GM12864 (cell line): ENCODE data around the gene RPL7L1.

Experiments used
- DNase-seq: peaks from one replicate; pipeline ENCODE4 v3.0.0-alpha.2; 2011; ENCODE audit warnings: low read depth
- H3K4me3 ChIP-seq: 2 replicates; pipeline ENCODE4 v1.5.1; 2011; ENCODE audit warnings: mild to moderate bottlenecking, low read depth, low read length, control low read depth
- TF ChIP-seq, protein P1 (sequence below): IDR thresholded peaks from 2 replicates; pipeline ENCODE4 v1.5.1; 2011; ENCODE audit warnings: low read depth, mild to moderate bottlenecking, moderate library complexity, low read length, control low read depth, inconsistent platforms; ENCODE audit errors: missing control alignments

The RPL7L1 gene

DNA sequence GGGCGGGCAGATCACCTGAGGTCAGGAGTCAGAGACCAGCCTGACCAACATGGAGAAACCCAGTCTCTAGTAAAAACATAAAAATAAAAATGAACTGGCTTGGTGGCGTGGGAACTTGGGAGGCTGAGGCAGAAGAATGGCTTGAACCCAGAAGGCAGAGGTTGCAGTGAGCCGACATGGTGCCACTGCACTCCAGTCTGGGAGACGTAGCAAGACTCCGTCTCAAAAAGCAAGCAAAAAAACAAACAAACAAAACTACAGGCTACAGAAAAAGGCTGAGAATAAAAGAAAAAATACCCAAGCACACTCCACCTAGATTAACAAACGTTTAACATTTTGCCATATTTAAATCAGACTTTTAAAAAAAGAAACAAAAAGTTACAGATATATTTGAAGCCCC lies 42.4 kb downstream of the RPL7L1 start:
- TF ChIP-seq, protein P1, sequence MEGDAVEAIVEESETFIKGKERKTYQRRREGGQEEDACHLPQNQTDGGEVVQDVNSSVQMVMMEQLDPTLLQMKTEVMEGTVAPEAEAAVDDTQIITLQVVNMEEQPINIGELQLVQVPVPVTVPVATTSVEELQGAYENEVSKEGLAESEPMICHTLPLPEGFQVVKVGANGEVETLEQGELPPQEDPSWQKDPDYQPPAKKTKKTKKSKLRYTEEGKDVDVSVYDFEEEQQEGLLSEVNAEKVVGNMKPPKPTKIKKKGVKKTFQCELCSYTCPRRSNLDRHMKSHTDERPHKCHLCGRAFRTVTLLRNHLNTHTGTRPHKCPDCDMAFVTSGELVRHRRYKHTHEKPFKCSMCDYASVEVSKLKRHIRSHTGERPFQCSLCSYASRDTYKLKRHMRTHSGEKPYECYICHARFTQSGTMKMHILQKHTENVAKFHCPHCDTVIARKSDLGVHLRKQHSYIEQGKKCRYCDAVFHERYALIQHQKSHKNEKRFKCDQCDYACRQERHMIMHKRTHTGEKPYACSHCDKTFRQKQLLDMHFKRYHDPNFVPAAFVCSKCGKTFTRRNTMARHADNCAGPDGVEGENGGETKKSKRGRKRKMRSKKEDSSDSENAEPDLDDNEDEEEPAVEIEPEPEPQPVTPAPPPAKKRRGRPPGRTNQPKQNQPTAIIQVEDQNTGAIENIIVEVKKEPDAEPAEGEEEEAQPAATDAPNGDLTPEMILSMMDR: no peak
- H3K4me3 ChIP-seq: no peak overlapping the region

DNA sequence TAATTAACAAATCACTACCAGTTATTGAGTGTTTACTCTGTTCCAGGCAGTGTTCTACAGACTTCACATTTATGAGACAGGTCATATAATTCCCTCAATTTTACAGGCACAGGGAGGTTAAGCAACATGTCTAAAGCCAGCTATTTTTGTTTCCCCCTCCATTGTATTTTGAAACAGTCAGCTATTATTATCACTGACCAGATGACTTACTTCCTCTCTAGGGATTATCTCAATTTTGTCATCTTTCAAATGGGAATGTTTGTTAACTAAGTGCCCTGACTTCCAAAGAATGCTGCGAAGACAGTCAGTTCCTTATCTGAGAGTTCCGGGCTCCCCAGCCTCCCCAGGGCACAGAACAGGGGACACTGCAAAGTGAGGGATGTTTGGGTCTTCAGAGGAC lies 44.2 kb downstream of the RPL7L1 start:
- DNase-seq: no peak
- H3K4me3 ChIP-seq: no peak overlapping the region
- TF ChIP-seq, protein P1: no peak

More for the DNA sequence above, 42.4 kb downstream of the RPL7L1 start:
- no peak for DNase-seq

DNA sequence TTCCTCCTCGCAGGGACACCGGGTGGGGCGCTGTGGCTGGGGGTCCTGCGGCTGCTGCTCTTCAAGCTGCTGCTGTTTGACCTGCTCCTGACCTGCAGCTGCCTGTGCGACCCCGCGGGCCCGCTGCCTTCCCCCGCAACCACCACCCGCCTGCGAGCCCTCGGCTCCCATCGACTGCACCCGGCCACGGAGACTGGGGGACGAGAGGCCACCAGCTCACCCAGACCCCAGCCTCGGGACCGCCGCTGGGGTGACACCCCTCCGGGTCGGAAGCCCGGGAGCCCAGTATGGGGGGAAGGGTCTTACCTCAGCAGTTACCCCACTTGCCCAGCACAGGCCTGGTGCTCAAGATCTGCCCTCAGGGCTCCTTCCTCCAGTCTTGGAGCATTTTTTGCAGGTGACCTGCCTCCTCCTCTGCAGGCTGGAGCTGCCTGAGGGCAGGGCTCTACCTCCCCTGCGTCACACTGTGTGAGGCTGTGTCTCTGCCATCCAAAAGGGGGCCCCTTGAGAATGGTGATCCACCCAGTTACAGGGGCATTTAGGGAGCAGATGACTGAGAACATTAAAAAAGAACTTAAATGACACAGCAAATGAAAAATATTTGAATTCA lies 45.9 kb downstream of the RPL7L1 start:
- TF ChIP-seq, protein P1: no peak
- no peak for DNase-seq
- no peak overlapping the region for H3K4me3 ChIP-seq

DNA sequence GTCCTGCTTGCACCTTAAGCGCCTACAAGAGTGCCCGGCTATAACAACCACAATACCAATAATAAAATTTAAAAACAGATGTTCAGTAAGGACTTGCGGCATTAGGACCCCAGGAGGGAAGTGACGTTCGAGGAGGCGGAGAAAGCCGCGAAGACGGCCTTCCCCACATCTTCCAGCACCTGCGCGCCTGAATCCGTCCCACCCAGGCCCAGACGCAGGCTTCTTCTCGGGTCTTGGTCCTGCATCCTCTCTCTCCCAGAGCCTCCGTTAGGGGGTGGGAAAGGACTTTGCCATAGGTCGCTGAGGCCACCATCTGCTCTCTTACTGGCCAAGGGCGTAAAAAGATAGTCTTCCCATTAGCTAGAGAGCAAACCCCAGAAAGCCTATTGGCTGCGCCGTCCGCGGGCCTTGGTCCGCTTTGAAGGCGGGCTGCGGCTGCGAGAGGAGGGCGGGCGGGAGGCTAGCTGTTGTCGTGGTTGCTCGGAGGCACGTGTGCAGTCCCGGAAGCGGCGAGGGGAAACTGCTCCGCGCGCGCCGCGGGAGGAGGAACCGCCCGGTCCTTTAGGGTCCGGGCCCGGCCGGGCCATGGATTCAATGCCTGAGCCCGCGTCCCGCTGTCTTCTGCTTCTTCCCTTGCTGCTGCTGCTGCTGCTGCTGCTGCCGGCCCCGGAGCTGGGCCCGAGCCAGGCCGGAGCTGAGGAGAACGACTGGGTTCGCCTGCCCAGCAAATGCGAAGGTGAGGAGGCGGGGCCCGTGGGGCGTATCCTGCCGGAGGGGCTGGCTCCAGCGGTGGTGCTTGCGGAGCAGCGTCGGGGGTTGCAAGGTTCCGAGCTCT lies 49.8 kb downstream of the RPL7L1 start, which contains the start of gene CNPY3:
TSS of gene CNPY3 (plus strand) at position 495 of the 835 bp plus-strand sequence. CDS start at position 586, 91 bp downstream.
- DNase-seq: peak; percentile 98
- TF ChIP-seq, protein P1: no peak
- peak within 1 kb of the TSS; percentile 72 for H3K4me3 ChIP-seq

DNA sequence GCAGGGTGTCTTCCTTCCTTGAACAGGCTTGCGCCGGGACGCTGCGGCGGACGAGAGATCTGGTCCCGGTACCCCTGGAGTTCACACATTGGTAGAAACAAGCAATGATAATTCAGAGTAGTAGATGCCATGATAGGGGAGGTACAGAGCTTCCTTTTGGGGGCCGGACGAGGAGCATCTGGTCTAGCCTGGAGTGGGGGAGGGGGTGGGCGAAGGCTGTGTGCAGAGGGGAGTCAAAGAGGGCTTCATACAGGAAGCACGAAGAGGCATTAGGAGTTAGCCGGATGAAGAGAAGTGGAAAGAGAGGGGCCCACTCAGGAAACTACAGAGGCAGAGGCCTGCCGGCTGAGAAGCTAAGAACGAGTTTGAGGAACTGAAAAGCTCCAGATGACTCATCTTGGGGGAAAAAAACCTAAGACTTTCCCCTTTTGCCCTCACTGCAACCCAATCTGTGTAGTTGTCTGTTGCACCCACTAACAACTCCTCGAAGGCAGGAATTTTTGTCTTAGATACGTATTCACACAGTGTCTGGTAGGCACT lies 50.5 kb downstream of the RPL7L1 start:
- H3K4me3 ChIP-seq: peak overlapping the region; percentile 72
- TF ChIP-seq, protein P1: no peak
- DNase-seq: peak; percentile 96

DNA sequence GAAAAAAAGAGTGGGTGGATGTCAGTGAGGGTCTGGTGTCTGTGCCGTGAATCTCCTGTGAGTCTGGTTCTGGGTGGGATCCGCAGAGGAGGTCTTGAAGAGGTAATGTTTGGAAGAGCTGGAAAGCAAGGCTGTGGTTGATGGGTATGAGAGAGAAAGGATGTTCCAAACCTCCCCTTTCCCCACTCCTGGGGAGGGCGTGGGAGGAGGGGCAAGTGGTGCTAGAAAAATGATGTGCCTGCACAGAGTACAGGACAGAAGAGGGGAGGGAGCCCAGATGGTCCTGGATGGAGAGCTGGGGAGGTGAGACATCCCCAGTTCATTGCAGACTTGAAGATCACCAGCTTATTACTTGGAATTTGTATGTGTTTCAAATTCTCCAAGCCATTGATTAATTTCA lies 53.0 kb downstream of the RPL7L1 start:
- peak overlapping the region; percentile 29 for H3K4me3 ChIP-seq
- no peak for DNase-seq
- TF ChIP-seq, protein P1: no peak
